Omental fat pad (tissue), 4 donors: ENCODE data around the gene MOB1A. TPM values are rescaled to one million over a fixed set of nuclear protein-coding genes. Genes with fewer than 3 reads are reported as not detected.

Experiments used
- ATAC-seq: fragments of 150-250 bp; one replicate; pipeline ENCODE4 v1.9.1; 2016; ENCODE audit warnings: mild to moderate bottlenecking, moderate library complexity; ENCODE audit not compliant: low FRiP score
- DNase-seq: peaks from one replicate; pipeline ENCODE4 v3.0.0-alpha.2; 2019; ENCODE audit warnings: low spot score
- total RNA-seq, 4 donors: library from RNA; depleted of rRNA; stranded (reverse); fragments of >200 nt; gene quantifications; one replicate each; pipeline ENCODE4 v1.1.0, GENCODE V29; 2016
- TF ChIP-seq, protein P1 (sequence below), 3 donors: fragments of 450-650 bp; IDR thresholded peaks; one replicate each; pipeline ENCODE4 v1.5.1; 2016 to 2017; ENCODE audit warnings: antibody characterized with exemption in 3 of 3, mild to moderate bottlenecking in 3 of 3, moderate library complexity in 2 of 3

The MOB1A gene
- total RNA-seq, 4 donors from 2014 or later, result 84.9 to 109 (median 93.2) TPM

DNA sequence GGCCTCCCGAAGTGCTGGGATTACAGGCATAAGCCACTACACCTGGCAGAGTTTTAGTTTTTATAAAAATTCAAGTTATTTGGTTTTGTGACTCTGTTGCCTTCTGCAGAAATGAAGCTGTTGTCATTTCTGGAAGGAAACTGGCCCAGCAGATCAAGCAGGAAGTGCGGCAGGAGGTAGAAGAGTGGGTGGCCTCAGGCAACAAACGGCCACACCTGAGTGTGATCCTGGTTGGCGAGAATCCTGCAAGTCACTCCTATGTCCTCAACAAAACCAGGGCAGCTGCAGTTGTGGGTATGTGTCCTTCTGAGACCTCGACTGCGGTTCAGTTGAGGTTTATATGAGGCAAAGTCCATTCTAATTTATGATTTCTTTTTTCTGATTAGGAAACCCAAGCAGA is 26.9 kb upstream of the MOB1A start:
- ATAC-seq (no peak), DNase-seq (no peak)
- TF ChIP-seq, protein P1, sequence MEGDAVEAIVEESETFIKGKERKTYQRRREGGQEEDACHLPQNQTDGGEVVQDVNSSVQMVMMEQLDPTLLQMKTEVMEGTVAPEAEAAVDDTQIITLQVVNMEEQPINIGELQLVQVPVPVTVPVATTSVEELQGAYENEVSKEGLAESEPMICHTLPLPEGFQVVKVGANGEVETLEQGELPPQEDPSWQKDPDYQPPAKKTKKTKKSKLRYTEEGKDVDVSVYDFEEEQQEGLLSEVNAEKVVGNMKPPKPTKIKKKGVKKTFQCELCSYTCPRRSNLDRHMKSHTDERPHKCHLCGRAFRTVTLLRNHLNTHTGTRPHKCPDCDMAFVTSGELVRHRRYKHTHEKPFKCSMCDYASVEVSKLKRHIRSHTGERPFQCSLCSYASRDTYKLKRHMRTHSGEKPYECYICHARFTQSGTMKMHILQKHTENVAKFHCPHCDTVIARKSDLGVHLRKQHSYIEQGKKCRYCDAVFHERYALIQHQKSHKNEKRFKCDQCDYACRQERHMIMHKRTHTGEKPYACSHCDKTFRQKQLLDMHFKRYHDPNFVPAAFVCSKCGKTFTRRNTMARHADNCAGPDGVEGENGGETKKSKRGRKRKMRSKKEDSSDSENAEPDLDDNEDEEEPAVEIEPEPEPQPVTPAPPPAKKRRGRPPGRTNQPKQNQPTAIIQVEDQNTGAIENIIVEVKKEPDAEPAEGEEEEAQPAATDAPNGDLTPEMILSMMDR (IDR thresholded peaks at IDR 0.05), result no peak

GRCh38 chr2:74205113-74205512 is 26.4 kb upstream of the MOB1A start:
- DNase-seq, result no peak
- ATAC-seq, result no peak
- TF ChIP-seq, protein P1 (IDR thresholded peaks at IDR 0.05), result no peak

DNA sequence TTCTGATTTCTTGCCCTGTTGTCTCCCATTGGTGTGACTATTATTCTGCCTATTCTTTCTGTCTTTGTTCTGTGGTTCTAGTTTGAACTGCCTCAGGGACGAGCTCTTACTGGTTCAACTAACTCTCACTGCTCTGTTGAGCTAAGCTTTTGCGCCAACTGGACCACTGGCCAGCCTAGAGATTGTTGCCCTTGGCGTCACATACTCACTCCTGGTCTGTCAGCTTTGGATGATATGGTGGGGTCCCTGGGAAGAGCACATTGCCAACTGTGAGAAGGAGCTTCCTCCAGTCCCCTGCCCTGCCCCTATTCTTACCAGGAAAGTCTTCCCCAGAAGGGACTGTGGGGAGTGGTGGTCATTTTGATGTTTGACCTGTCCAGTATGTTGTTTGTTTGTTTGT is 25.8 kb upstream of the MOB1A start:
- TF ChIP-seq, protein P1 (IDR thresholded peaks at IDR 0.05), result no peak
- ATAC-seq (no peak), DNase-seq (no peak)

DNA sequence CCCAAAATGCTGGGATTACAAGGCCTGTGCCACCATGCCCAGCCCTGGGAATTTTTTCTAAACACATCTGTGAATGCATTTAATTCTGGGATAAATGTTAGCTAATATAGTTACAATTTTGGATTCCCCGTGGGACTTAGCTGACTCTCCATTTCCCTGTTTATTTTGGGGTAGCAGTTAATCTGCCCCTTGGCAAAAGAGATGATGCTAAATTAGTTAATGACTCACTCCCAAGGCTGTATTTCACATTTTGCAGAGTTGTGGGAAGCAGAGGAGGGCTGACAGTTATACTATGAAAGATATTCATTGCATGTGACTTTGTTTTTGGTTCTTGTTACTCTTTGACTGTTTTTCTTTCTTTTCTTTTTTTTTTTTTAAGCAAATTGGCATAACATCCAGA is 22.9 kb upstream of the MOB1A start:
- TF ChIP-seq, protein P1 (IDR thresholded peaks at IDR 0.05), result no peak
- DNase-seq (no peak), ATAC-seq (no peak)

DNA sequence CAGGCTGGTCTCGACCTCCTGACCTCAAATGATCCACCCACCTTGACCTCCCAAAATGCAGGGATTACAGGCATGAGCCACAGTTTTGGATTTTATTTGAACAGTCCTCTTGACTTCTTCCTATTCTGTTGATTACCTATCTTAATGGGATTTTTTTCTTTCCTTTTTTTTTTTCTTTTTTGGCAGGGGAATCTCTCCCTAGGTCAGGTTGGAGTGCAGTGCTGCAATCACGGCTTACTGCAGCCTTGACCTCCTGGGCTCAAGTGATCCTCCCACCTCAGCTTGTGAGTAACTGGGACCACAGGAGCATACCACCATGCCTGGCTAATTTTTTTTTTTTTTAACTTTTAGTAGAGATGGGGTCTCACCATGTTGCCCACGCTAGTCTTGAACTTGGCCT is 22.5 kb upstream of the MOB1A start:
- DNase-seq, result no peak
- ATAC-seq, result no peak
- TF ChIP-seq, protein P1 (IDR thresholded peaks at IDR 0.05), result no peak

- ATAC-seq (peak; percentile 26), DNase-seq (no peak)
- TF ChIP-seq, protein P1 (IDR thresholded peaks at IDR 0.05), result no peak
Measured at GRCh38 chr2:74199871-74200305, 21.2 kb upstream of the MOB1A start.

DNA sequence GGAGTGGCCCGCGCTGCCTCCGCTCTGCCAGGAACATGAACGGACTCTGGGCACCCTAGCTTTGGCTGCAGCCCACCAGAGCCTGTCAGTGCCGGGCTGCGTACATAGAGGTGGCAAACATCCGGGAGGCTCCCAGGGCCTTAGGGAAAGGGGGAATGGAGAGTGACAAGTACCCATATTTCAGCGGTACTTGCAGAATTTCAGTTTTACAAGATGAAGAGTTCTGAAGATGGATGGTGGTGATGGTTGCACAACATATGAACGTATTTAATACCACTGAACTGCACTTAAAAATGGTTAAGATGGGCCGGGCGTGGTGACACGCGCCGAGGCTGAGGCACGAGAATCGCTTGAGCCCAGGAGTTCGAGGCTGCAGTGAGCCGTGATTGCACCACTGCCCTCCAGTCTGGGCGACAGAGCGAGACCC is 20.6 kb upstream of the MOB1A start:
- TF ChIP-seq, protein P1 (IDR thresholded peaks at IDR 0.05), result no peak
- DNase-seq, result no peak
- ATAC-seq, result peak; percentile 5
